DOHH2 (cell line): ENCODE results near the gene PANX3.
A peak's percentile ranks its signal among the peaks of the same experiment; 100 is the strongest.

Experiments used
- H3F3A ChIP-seq: fragments of 200-600 bp; sonication (generic), shearing (Covaris generic); 2 replicates; pipeline ENCODE4 v1.6.0; 2016; ENCODE audit warnings: antibody characterized with exemption, mild to moderate bottlenecking; ENCODE audit not compliant: control insufficient read depth, insufficient read depth
- H3K27ac ChIP-seq: fragments of 200-600 bp; sonication (generic); 2 replicates; pipeline ENCODE4 v1.5.1; 2014; ENCODE audit warnings: low read depth, mild to moderate bottlenecking, low read length, moderate library complexity
- H3K27me3 ChIP-seq: fragments of 200-600 bp; sonication (generic); 2 replicates; pipeline ENCODE4 v1.6.1; 2014; ENCODE audit warnings: mild to moderate bottlenecking, low read length, mixed read lengths; ENCODE audit not compliant: control insufficient read depth
- H3K36me3 ChIP-seq: fragments of 200-600 bp; sonication (generic); 2 replicates; pipeline ENCODE4 v1.6.1; 2014; ENCODE audit warnings: mild to moderate bottlenecking, low read length, moderate library complexity, mixed read lengths; ENCODE audit not compliant: control insufficient read depth
- H3K4me1 ChIP-seq: fragments of 200-600 bp; sonication (generic); 2 replicates; pipeline ENCODE4 v1.6.1; 2014; ENCODE audit warnings: mild to moderate bottlenecking, low read length, mixed read lengths; ENCODE audit not compliant: control insufficient read depth
- H3K4me2 ChIP-seq: fragments of 200-600 bp; sonication (generic); 2 replicates; pipeline ENCODE4 v1.6.0; 2014; ENCODE audit warnings: mild to moderate bottlenecking, low read length, moderate library complexity
- H3K4me3 ChIP-seq: fragments of 200-600 bp; sonication (generic); 2 replicates; pipeline ENCODE4 v1.5.1; 2014; ENCODE audit warnings: mild to moderate bottlenecking, low read length, mixed read lengths
- H3K79me2 ChIP-seq: fragments of 200-600 bp; sonication (generic); 2 replicates; pipeline ENCODE4 v1.6.1; 2014; ENCODE audit warnings: mild to moderate bottlenecking, low read length, mixed read lengths; ENCODE audit not compliant: control insufficient read depth
- H3K9me2 ChIP-seq: fragments of 200-600 bp; sonication (generic); replicated peaks from 2 replicates; pipeline ENCODE4 v1.6.1; 2014; ENCODE audit warnings: mild to moderate bottlenecking, low read length, mixed read lengths; ENCODE audit not compliant: control insufficient read depth
- H3K9me3 ChIP-seq: fragments of 200-600 bp; sonication (generic); 2 replicates; pipeline ENCODE4 v1.6.1; 2014; ENCODE audit warnings: antibody characterized with exemption, low read length, mixed read lengths; ENCODE audit not compliant: control insufficient read depth, insufficient read depth
- H4K20me1 ChIP-seq: fragments of 200-600 bp; sonication (generic); 2 replicates; pipeline ENCODE4 v1.6.0; 2014; ENCODE audit warnings: low read depth, mild to moderate bottlenecking, antibody characterized with exemption, low read length, moderate library complexity; ENCODE audit not compliant: control insufficient read depth, insufficient read depth
- EZH2phosphoT487 ChIP-seq: fragments of 200-600 bp; sonication (generic); IDR thresholded peaks from 2 replicates; pipeline ENCODE4 v1.6.1; 2017; ENCODE audit warnings: borderline replicate concordance, mild to moderate bottlenecking, antibody characterized with exemption, low read length, moderate library complexity, mixed read lengths
- TF ChIP-seq, protein P1 (sequence below): fragments of 200-600 bp; sonication (generic); IDR thresholded peaks from one replicate; pipeline ENCODE4 v1.5.1; 2014; ENCODE audit warnings: antibody characterized with exemption, mild to moderate bottlenecking, low read depth, low read length; ENCODE audit not compliant: poor library complexity, severe bottlenecking

The PANX3 gene

DNA sequence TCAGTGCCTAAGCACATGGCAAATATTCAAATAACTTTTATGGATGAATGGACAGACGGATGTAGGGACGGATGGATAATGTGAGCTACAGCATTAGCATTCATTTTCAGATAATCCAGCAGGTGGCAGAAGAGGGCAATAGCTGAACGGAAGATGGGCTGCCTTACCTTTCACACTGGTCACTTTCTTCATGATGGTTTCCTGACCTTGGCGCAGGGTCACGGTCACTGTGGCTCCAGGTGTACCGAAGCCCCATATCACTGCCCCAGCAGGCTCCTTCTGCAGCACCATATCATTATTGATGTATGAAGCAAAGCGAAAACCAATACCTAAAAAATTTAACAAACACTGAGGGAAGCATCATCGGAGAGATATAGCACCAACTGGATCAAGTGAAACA lies 58.0 kb downstream of the PANX3 start:
- peaks cover 12% of the 10 kb centered on the region for H3K79me2 ChIP-seq
- peaks cover 40% of the 10 kb centered on the region for H3K4me1 ChIP-seq
- H3K9me3 ChIP-seq, result no peaks in the 10 kb centered on the region
- 0 out of 2 replicates have a peak, but pooled peaks cover 10% of the 10 kb centered on the region for H3F3A ChIP-seq
- no peaks in the 10 kb centered on the region for H4K20me1 ChIP-seq
- no peak for TF ChIP-seq EZH2phosphoT487
- TF ChIP-seq, protein P1, sequence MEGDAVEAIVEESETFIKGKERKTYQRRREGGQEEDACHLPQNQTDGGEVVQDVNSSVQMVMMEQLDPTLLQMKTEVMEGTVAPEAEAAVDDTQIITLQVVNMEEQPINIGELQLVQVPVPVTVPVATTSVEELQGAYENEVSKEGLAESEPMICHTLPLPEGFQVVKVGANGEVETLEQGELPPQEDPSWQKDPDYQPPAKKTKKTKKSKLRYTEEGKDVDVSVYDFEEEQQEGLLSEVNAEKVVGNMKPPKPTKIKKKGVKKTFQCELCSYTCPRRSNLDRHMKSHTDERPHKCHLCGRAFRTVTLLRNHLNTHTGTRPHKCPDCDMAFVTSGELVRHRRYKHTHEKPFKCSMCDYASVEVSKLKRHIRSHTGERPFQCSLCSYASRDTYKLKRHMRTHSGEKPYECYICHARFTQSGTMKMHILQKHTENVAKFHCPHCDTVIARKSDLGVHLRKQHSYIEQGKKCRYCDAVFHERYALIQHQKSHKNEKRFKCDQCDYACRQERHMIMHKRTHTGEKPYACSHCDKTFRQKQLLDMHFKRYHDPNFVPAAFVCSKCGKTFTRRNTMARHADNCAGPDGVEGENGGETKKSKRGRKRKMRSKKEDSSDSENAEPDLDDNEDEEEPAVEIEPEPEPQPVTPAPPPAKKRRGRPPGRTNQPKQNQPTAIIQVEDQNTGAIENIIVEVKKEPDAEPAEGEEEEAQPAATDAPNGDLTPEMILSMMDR, result peak; percentile 70
- peak overlapping the region; percentile 48 for H3K4me2 ChIP-seq
- H3K27me3 ChIP-seq, result no peaks in the 10 kb centered on the region
- no peak overlapping the region for H3K4me3 ChIP-seq
- no peaks in the 10 kb centered on the region for H3K36me3 ChIP-seq
- H3K27ac ChIP-seq, result no peak overlapping the region
- H3K9me2 ChIP-seq, result no peaks in the 10 kb centered on the region
